MCF 10A (cell line): Measurements from ENCODE around the gene SUGCT. TPM values are rescaled to one million over a fixed set of nuclear protein-coding genes. Genes with fewer than 3 reads are reported as not detected.
"Not testable (repeated sequence)": the region's sequence is repeated elsewhere in the genome, so short reads cannot be mapped to it uniquely, and the experiment has no call there.

ENCODE experiments used
- BruUV-seq: library from RNA; stranded (reverse); fragments of 400-500 nt; replicated peaks from 2 replicates; lab custom pipeline; 2021; lab: Mats Ljungman, UMichigan
- CTCF ChIA-PET: fragments of 300-600 bp; sonication (Branson Sonifier 250); formaldehyde crosslinking; extraction: SDS; loops from one replicate; lab custom pipeline; 2021; ENCODE audit warnings: antibody characterized with exemption, inconsistent platforms; lab: Yijun Ruan, JAX
- POLR2A ChIA-PET: fragments of 300-600, 350-650 bp; sonication (Branson Sonifier 250); formaldehyde crosslinking; extraction: SDS; loops from one replicate; lab custom pipeline; 2020; ENCODE audit warnings: antibody characterized with exemption, inconsistent platforms; lab: Yijun Ruan, JAX
- DNase-seq: peaks from one replicate; pipeline ENCODE4 v3.0.0-alpha.2; 2018; ENCODE audit not compliant: unreplicated experiment
- H3K27ac Mint-ChIP-seq: one replicate; pipeline ENCODE4 v1.8.0; 2022; ENCODE audit warnings: mild to moderate bottlenecking, low read depth, mixed read lengths; ENCODE audit not compliant: unreplicated experiment
- H3K27me3 Mint-ChIP-seq: one replicate; pipeline ENCODE4 v1.8.0; 2022; ENCODE audit warnings: mixed read lengths; ENCODE audit not compliant: insufficient read depth, unreplicated experiment
- H3K36me3 Mint-ChIP-seq: one replicate; pipeline ENCODE4 v1.8.0; 2022; ENCODE audit warnings: mild to moderate bottlenecking, moderate library complexity, mixed read lengths; ENCODE audit not compliant: insufficient read depth, unreplicated experiment
- H3K4me1 Mint-ChIP-seq: one replicate; pipeline ENCODE4 v1.8.0; 2022; ENCODE audit warnings: mixed read lengths; ENCODE audit not compliant: insufficient read depth, unreplicated experiment
- H3K4me3 Mint-ChIP-seq: one replicate; pipeline ENCODE4 v1.8.0; 2022; ENCODE audit warnings: mild to moderate bottlenecking, moderate library complexity, mixed read lengths; ENCODE audit not compliant: unreplicated experiment
- H3K9me3 Mint-ChIP-seq: one replicate; pipeline ENCODE4 v1.8.0; 2022; ENCODE audit warnings: mixed read lengths; ENCODE audit not compliant: unreplicated experiment
- CTCF ChIP-seq: fragments of 200-600 bp; IDR thresholded peaks from one replicate; pipeline ENCODE4 v1.8.0; 2022; ENCODE audit warnings: antibody characterized with exemption, mild to moderate bottlenecking; ENCODE audit not compliant: unreplicated experiment
- intact Hi-C: fragments of 100-400 bp; cut with micrococcal nuclease; formaldehyde crosslinking; loops from 2 replicates; pipeline ENCODE4 v1.14.1; 2022
- total RNA-seq: library from RNA; stranded (reverse); gene quantifications from 2 replicates; pipeline ENCODE4 v1.2.3, GENCODE V29; 2022

The SUGCT gene
- total RNA-seq, 1 experiment from 2014 or later = 25.4 TPM

- intact Hi-C loops = no loop called here
- CTCF ChIA-PET = no interaction called here
- Mint-ChIP-seq H3K4me3 (no peak overlapping the region), H3K27me3 (no peaks in the 10 kb centered on the region), H3K36me3 (no peaks in the 10 kb centered on the region), H3K27ac (no peak overlapping the region), H3K4me1 (peaks cover 12% of the 10 kb centered on the region), H3K9me3 (no peaks in the 10 kb centered on the region)
- no TSS peak for BruUV-seq
- no peak for DNase-seq
- POLR2A ChIA-PET = no interaction called here
- no peak for TF ChIP-seq CTCF
Measured at GRCh38 chr7:40267583-40267982, 132.8 kb downstream of the SUGCT start.

GRCh38 chr7:40268810-40269209 is 134.0 kb downstream of the SUGCT start:
- H3K27ac Mint-ChIP-seq, DNase-seq, H3K9me3 Mint-ChIP-seq, intact Hi-C loops, BruUV-seq, CTCF ChIA-PET, H3K4me3 Mint-ChIP-seq, H3K36me3 Mint-ChIP-seq, H3K27me3 Mint-ChIP-seq, POLR2A ChIA-PET: not testable (repeated sequence)
- H3K4me1 Mint-ChIP-seq = peaks cover 12% of the 10 kb centered on the region

- Mint-ChIP-seq H3K36me3 (no peaks in the 10 kb centered on the region), H3K4me3 (no peak overlapping the region), H3K9me3 (peaks cover 12% of the 10 kb centered on the region), H3K4me1 (no peaks in the 10 kb centered on the region), H3K27me3 (no peaks in the 10 kb centered on the region), H3K27ac (no peak overlapping the region)
- DNase-seq = no peak
- TF ChIP-seq CTCF = no peak
- ChIA-PET POLR2A (no interaction called here), CTCF (no interaction called here)
- intact Hi-C loops = no loop called here
- BruUV-seq = no TSS peak
Measured at GRCh38 chr7:40276061-40276460, 141.3 kb downstream of the SUGCT start.

- ChIA-PET CTCF (no interaction called here), POLR2A (no interaction called here)
- Mint-ChIP-seq H3K36me3 (no peaks in the 10 kb centered on the region), H3K9me3 (peaks cover 16% of the 10 kb centered on the region), H3K27me3 (no peaks in the 10 kb centered on the region), H3K27ac (no peak overlapping the region), H3K4me3 (no peak overlapping the region), H3K4me1 (no peaks in the 10 kb centered on the region)
- TF ChIP-seq CTCF = no peak
- intact Hi-C loops = no loop called here
- BruUV-seq = no TSS peak
- DNase-seq = no peak
Measured at GRCh38 chr7:40279991-40280390, 145.2 kb downstream of the SUGCT start.

- no peak for TF ChIP-seq CTCF
- intact Hi-C loops = no loop called here
- H3K4me1 Mint-ChIP-seq = no peaks in the 10 kb centered on the region
- no peaks in the 10 kb centered on the region for H3K36me3 Mint-ChIP-seq
- peaks cover 16% of the 10 kb centered on the region for H3K9me3 Mint-ChIP-seq
- no TSS peak for BruUV-seq
- DNase-seq = no peak
- ChIA-PET POLR2A (no interaction called here), CTCF (no interaction called here)
- no peak overlapping the region for H3K4me3 Mint-ChIP-seq
- no peaks in the 10 kb centered on the region for H3K27me3 Mint-ChIP-seq
- H3K27ac Mint-ChIP-seq = no peak overlapping the region
Measured at GRCh38 chr7:40282858-40283257, 148.1 kb downstream of the SUGCT start.
